ENCODE results near the gene LGR4. TPM values are rescaled to one million over a fixed set of nuclear protein-coding genes. Genes with fewer than 3 reads are reported as not detected.

The LGR4 gene
- total RNA-seq, 1 donor from 2014 or later, result not detected

DNA sequence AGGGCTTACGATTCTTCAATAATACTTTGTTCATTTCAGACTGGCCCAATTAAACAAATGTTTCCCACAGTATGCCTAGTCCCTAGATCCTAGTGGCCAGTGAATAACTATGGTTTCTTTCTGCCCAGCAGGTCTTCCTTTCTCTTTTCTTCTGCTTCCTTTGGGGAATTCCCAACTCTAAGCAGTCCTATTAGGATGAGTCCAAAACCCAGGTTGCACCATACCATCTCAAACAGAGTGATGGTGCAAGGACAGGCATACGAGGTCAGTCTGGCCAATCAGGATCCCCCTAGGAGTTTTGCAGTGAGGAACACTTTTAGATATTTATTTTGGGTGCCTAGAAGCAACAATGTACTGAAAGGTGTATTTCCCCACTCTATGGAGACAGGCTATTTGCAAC, 68.2 kb downstream of the LGR4 start:
- H3K9me3 Mint-ChIP-seq, result no peaks in the 10 kb centered on the region
- no peaks in the 10 kb centered on the region for H3K27me3 Mint-ChIP-seq
- no peak overlapping the region for H3K27ac Mint-ChIP-seq
- intact Hi-C loops (cut with micrococcal nuclease), result no loop called here
- no peak overlapping the region for H3K4me3 Mint-ChIP-seq
- no peaks in the 10 kb centered on the region for H3K36me3 Mint-ChIP-seq (ENCODE audit: low read depth)
- no peaks in the 10 kb centered on the region for H3K4me1 Mint-ChIP-seq
- no peak for DNase-seq

GRCh38 chr11:27403195-27403594, 69.4 kb downstream of the LGR4 start:
- no peak for DNase-seq
- Mint-ChIP-seq H3K36me3 (ENCODE audit: low read depth) (no peaks in the 10 kb centered on the region), H3K4me1 (no peaks in the 10 kb centered on the region), H3K27ac (no peak overlapping the region), H3K9me3 (no peaks in the 10 kb centered on the region), H3K27me3 (no peaks in the 10 kb centered on the region), H3K4me3 (no peak overlapping the region)
- intact Hi-C loops (cut with micrococcal nuclease), result no loop called here

DNA sequence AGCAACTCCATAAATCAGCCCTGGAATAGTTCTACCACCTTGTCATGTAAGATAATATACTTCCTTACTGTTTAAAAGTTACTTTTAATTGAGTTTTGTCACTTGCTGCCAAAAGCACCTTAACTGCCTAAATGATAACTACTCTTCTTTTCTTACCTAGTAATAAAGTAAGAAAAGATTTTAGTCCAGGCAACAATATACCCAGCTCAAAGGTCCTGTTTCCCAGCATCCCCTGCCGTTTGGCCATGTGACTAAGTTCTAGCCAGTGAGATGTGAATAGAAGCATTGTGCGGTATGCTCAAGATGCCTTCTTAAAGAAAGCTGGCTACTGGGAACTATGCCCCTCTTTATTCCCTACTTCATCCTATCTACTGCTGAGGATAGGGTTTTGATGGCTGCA, 70.1 kb downstream of the LGR4 start:
- no peaks in the 10 kb centered on the region for H3K36me3 Mint-ChIP-seq (ENCODE audit: low read depth)
- no peak overlapping the region for H3K4me3 Mint-ChIP-seq

GRCh38 chr11:27401833-27402316, 70.7 kb downstream of the LGR4 start:
- Mint-ChIP-seq H3K27me3 (peaks cover 2% of the 10 kb centered on the region), H3K4me1 (no peaks in the 10 kb centered on the region), H3K4me3 (no peak overlapping the region), H3K36me3 (ENCODE audit: low read depth) (no peaks in the 10 kb centered on the region), H3K27ac (no peak overlapping the region), H3K9me3 (no peaks in the 10 kb centered on the region)
- intact Hi-C loops (cut with micrococcal nuclease), result no loop called here
- no peak for DNase-seq

More for the DNA sequence above, 70.1 kb downstream of the LGR4 start:
- no peak for DNase-seq
- H3K9me3 Mint-ChIP-seq, result no peaks in the 10 kb centered on the region
- no peaks in the 10 kb centered on the region for H3K4me1 Mint-ChIP-seq
- intact Hi-C loops (cut with micrococcal nuclease), result no loop called here
- no peak overlapping the region for H3K27ac Mint-ChIP-seq
- H3K27me3 Mint-ChIP-seq, result no peaks in the 10 kb centered on the region

DNA sequence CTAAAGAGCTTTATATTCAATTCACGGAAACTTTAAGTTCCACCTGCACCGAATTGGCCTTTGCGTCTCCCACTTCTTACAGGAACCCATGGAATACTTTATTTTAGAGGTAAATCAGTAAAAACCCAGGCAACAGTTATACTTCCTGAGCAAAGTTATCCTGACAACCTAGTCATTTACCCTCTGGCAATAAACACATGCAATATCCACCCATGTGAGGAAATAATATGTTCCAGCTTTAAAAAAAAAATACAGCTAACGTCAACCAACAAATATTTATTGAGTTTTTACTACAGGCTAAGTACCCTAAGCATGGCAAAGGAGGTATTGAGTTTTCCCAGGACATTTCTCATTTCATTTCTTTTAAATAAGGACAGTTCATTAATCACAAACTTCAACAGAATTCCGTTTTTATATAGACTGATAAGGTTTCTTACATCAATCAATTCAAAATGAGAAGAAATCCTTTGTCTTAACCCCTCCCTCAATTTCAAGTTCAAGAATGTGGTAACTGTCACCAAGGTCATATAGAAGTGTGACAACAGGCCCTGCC, 71.2 kb downstream of the LGR4 start:
- Mint-ChIP-seq H3K27me3 (peaks cover 2% of the 10 kb centered on the region), H3K4me3 (no peak overlapping the region), H3K4me1 (no peaks in the 10 kb centered on the region), H3K27ac (no peak overlapping the region), H3K36me3 (ENCODE audit: low read depth) (no peaks in the 10 kb centered on the region), H3K9me3 (no peaks in the 10 kb centered on the region)
- intact Hi-C loops (cut with micrococcal nuclease), result no loop called here
- DNase-seq, result no peak

GRCh38 chr11:27398400-27398770, 74.2 kb downstream of the LGR4 start:
- DNase-seq, result no peak
- Mint-ChIP-seq H3K9me3 (no peaks in the 10 kb centered on the region), H3K4me1 (no peaks in the 10 kb centered on the region), H3K27me3 (peaks cover 2% of the 10 kb centered on the region), H3K4me3 (no peak overlapping the region), H3K27ac (no peak overlapping the region), H3K36me3 (ENCODE audit: low read depth) (no peaks in the 10 kb centered on the region)
- intact Hi-C loops (cut with micrococcal nuclease), result no loop called here

DNA sequence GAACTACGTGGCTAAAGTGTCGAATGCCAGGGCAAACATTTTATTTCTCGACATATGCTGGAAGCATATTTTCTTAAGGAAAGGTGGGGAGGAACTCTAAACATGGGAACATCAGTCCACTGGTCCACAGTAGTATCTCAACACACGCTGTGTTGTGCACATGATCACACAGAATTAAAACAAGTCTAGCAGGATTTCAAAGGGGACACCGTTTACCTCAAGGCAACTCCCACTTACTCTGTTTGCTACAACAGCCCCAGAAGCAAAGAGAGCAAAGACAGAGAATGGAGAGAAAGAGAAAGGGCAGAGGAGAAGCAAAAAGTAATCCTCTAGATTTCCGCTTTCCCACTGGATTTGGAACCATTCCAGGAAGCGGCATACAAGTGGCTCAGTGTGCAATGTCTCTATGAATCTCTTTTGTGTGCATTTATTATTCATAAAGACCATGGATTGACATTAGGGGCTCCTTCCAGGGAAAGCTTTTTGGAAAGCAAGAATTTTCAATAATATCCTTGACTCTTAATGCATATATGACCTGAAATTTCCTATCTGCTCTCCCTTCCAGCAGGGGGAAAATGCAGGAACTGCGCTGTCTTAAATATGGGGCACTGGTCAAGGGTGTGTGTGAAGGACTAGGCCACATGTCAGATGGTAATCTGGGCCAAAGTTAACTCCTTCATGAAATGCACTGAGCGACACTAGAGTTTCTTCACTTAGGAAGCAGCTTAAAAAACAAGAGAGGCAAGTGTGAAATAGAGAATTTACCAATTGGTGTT, 74.8 kb downstream of the LGR4 start:
- no peak overlapping the region for H3K27ac Mint-ChIP-seq
- H3K27me3 Mint-ChIP-seq, result peaks cover 2% of the 10 kb centered on the region
- no peaks in the 10 kb centered on the region for H3K36me3 Mint-ChIP-seq (ENCODE audit: low read depth)
- intact Hi-C loops (cut with micrococcal nuclease), result no loop called here
- no peaks in the 10 kb centered on the region for H3K9me3 Mint-ChIP-seq
- H3K4me1 Mint-ChIP-seq, result no peaks in the 10 kb centered on the region
- H3K4me3 Mint-ChIP-seq, result no peak overlapping the region
- DNase-seq, result no peak

GRCh38 chr11:27396259-27396839, 76.2 kb downstream of the LGR4 start:
- H3K27me3 Mint-ChIP-seq, result peaks cover 2% of the 10 kb centered on the region
- intact Hi-C loops (cut with micrococcal nuclease), result no loop called here
- H3K9me3 Mint-ChIP-seq, result no peaks in the 10 kb centered on the region
- no peaks in the 10 kb centered on the region for H3K4me1 Mint-ChIP-seq
- H3K4me3 Mint-ChIP-seq, result no peak overlapping the region
- no peaks in the 10 kb centered on the region for H3K36me3 Mint-ChIP-seq (ENCODE audit: low read depth)
- no peak overlapping the region for H3K27ac Mint-ChIP-seq
- no peak for DNase-seq

DNA sequence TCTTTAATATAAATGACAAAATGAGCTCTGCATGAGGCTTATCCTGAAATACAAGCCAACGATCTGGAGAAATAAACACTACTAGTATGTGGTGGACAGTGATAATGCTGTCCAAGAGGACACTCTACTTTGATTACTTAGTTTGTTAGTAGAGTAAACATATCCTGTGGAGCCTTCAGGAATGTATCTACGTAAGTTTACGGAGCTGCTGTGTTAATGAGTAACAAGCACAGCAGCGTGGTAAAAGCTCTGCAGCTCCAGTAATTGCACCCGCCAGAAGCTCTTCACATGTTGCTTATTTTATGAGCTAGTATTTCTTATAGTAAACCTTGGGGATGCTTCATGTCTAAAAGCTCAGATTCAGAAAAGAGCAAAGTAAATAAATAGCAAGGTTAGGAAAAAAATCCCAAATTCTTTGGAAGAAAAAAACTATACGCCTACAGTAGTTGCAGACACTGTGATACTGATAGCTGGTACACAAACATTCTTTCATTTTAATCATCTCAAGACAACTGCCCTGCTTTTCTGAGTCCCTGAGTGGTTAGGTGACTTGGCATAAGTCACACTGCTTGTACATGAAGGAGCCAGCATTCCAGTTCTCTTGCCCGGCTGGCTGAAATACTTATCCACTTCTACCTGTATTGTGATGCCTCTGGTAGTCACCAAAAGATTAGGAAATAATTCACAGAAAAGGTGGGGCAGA, 76.9 kb downstream of the LGR4 start:
- no peak for DNase-seq
- Mint-ChIP-seq H3K4me3 (no peak overlapping the region), H3K27me3 (peaks cover 2% of the 10 kb centered on the region), H3K36me3 (ENCODE audit: low read depth) (no peaks in the 10 kb centered on the region), H3K27ac (no peak overlapping the region), H3K4me1 (no peaks in the 10 kb centered on the region), H3K9me3 (no peaks in the 10 kb centered on the region)
- intact Hi-C loops (cut with micrococcal nuclease), result no loop called here

- DNase-seq, result no peak
- H3K27ac Mint-ChIP-seq, result no peak overlapping the region
- no peak overlapping the region for H3K4me3 Mint-ChIP-seq
- H3K4me1 Mint-ChIP-seq, result no peaks in the 10 kb centered on the region
- H3K9me3 Mint-ChIP-seq, result no peaks in the 10 kb centered on the region
- H3K36me3 Mint-ChIP-seq (ENCODE audit: low read depth), result no peaks in the 10 kb centered on the region
- H3K27me3 Mint-ChIP-seq, result peaks cover 2% of the 10 kb centered on the region
- intact Hi-C loops (cut with micrococcal nuclease), result no loop called here
Measured at GRCh38 chr11:27394781-27395228, 77.8 kb downstream of the LGR4 start.

DNA sequence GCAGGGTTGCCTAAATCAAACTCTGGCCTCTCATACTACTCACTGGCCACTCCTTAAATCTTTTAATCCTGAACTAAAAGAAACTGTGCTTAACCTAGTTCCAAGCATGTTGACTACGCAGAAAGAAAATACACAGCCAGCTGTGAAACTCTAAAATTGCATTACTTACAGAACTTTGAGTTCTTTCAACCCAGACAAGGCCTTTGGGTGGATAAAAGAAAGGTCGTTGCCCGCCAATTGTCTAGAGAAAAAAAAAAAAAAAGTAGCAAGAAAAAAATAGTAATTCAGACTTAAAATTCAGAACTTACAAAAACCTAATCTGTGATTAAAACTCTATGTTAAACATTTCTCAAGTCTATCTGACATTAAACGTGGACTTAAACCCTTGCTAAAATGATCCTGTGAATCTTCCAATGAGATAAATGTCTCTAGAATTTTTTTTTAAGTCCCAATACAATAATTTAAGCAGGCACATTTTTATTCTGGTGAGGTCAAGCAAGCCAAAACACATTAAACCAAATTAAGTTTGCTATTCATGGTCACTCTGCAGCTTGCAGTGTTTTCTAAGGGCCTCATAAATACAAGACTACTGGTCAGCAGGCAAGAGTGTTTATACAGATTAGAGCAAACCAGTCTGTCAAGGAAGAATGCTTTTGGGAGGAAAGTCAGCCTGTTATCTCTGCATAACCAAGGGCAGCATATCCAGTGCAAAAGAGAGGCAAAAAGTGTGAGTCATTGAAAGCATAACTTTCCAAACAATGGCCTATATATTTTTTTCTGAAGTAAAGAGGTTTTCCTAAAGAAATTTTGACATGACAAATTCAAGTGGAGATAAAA, 80.1 kb downstream of the LGR4 start:
- intact Hi-C loops (cut with micrococcal nuclease), result no loop called here
- DNase-seq, result no peak
- peaks cover 2% of the 10 kb centered on the region for H3K27me3 Mint-ChIP-seq
- no peaks in the 10 kb centered on the region for H3K9me3 Mint-ChIP-seq
- H3K27ac Mint-ChIP-seq, result no peak overlapping the region
- no peak overlapping the region for H3K4me3 Mint-ChIP-seq
- H3K4me1 Mint-ChIP-seq, result peaks cover 2% of the 10 kb centered on the region
- H3K36me3 Mint-ChIP-seq (ENCODE audit: low read depth), result no peaks in the 10 kb centered on the region

DNA sequence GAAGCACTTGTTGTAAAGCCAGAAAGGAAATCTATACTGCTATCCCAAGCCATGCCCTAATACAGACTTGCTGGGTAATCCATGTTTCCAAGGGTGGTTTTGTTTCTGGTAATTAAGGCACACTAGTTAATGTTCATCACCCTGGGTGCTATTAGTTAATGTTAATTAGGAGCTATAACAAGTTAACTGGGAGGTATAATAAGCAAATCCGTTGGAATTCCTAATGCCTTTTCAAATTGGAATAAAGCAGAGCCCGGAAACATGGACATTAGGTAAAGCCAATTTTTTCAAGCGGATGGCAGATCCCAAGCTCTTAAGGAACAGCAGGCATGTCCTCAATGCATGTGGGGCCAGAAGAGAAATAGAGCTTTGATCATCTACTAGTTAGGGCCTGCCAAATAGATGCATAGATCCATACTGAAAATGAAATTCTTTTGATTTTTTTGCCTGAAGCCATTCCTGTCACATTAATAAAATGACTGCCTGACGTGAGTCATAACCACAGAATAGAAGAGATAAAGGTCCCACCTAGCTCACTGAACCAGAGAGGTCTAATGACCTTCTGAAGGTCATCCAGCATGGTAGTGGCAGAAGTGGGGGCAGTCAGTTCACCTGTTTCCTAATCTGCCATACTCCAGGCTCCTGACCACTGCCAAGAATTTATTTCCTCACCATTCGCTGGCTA, 81.1 kb downstream of the LGR4 start:
- Mint-ChIP-seq H3K4me3 (no peak overlapping the region), H3K4me1 (peaks cover 2% of the 10 kb centered on the region), H3K27ac (no peak overlapping the region), H3K36me3 (ENCODE audit: low read depth) (no peaks in the 10 kb centered on the region), H3K27me3 (peaks cover 5% of the 10 kb centered on the region), H3K9me3 (no peaks in the 10 kb centered on the region)
- intact Hi-C loops (cut with micrococcal nuclease), result no loop called here
- no peak for DNase-seq

All from activated CD4-positive, alpha-beta T cell treated with anti-CD3 and anti-CD28 coated beads, Interleukin-2, amount 10 ng/mL, durations not matched to agents 24 days and 14 days (primary cell).